Measurements from ENCODE around the gene SGK1. TPM values are rescaled to one million over a fixed set of nuclear protein-coding genes. Genes with fewer than 3 reads are reported as not detected.

The SGK1 gene
- polyA plus RNA-seq, 1 donor from 2014 or later: 10.3 TPM

- Histone ChIP-seq H4K20me1 (ENCODE audit: insufficient read depth) (no peaks in the 10 kb centered on the region), H3K27ac (ENCODE audit: low read length) (no peak overlapping the region), H3K9ac (ENCODE audit: low read length) (no peak overlapping the region), H3K27me3 (ENCODE audit: insufficient read depth, low read depth, low read length) (no peaks in the 10 kb centered on the region), H3K36me3 (ENCODE audit: insufficient read depth, low read length) (no peaks in the 10 kb centered on the region), H3K9me2 (ENCODE audit: insufficient read depth, low read length) (no peaks in the 10 kb centered on the region), H3F3A (ENCODE audit: insufficient read depth, low read length, poor library complexity, severe bottlenecking) (no peaks in the 10 kb centered on the region), H3K79me2 (replicated peaks; ENCODE audit: insufficient read depth, low read length) (no peaks in the 10 kb centered on the region), H3K9me3 (ENCODE audit: low read length) (no peaks in the 10 kb centered on the region), H2AFZ (ENCODE audit: low read depth, low read length) (no peak overlapping the region), H3K4me3 (ENCODE audit: low read length) (no peak overlapping the region), H3K4me2 (ENCODE audit: low read length) (no peak overlapping the region)
- TF ChIP-seq CTCF (IDR thresholded peaks at IDR 0.05; ENCODE audit: poor library complexity, severe bottlenecking) (no peak), EZH2 (IDR thresholded peaks at IDR 0.05; ENCODE audit: borderline replicate concordance, insufficient read depth, low read length, poor library complexity, severe bottlenecking) (no peak), TAF1 (IDR thresholded peaks at IDR 0.05; ENCODE audit: low read depth) (no peak), POLR2AphosphoS5 (IDR thresholded peaks at IDR 0.05) (no peak), REST (IDR thresholded peaks at IDR 0.05; ENCODE audit: borderline replicate concordance) (no peak), MXI1 (conservative IDR thresholded peaks at IDR 0.05; ENCODE audit: poor library complexity, severe bottlenecking) (no peak), RAD21 (conservative IDR thresholded peaks at IDR 0.05) (no peak), EP300 (conservative IDR thresholded peaks at IDR 0.05; ENCODE audit: poor library complexity, severe bottlenecking) (no peak), SMC3 (conservative IDR thresholded peaks at IDR 0.05; ENCODE audit: poor library complexity) (no peak)
Observed at GRCh38 chr6:134230087-134230700, 87.7 kb downstream of the SGK1 start.

GRCh38 chr6:134229520-134229919, 88.4 kb downstream of the SGK1 start:
- no peak overlapping the region for H3K27ac ChIP-seq (ENCODE audit: low read length)

More at GRCh38 chr6:134229520-134229919, 88.4 kb downstream of the SGK1 start:
- no peak overlapping the region for H3K9ac ChIP-seq (ENCODE audit: low read length)
- TF ChIP-seq REST (IDR thresholded peaks at IDR 0.05; ENCODE audit: borderline replicate concordance) (no peak), CTCF (IDR thresholded peaks at IDR 0.05; ENCODE audit: poor library complexity, severe bottlenecking) (no peak), RAD21 (conservative IDR thresholded peaks at IDR 0.05) (no peak), TAF1 (IDR thresholded peaks at IDR 0.05; ENCODE audit: low read depth) (no peak), SMC3 (conservative IDR thresholded peaks at IDR 0.05; ENCODE audit: poor library complexity) (no peak)
- H3K4me2 ChIP-seq (ENCODE audit: low read length): no peak overlapping the region
- H3F3A ChIP-seq (ENCODE audit: insufficient read depth, low read length, poor library complexity, severe bottlenecking): no peaks in the 10 kb centered on the region
- no peaks in the 10 kb centered on the region for H3K36me3 ChIP-seq (ENCODE audit: insufficient read depth, low read length)
- no peak overlapping the region for H3K4me3 ChIP-seq (ENCODE audit: low read length)
- H4K20me1 ChIP-seq (ENCODE audit: insufficient read depth): no peaks in the 10 kb centered on the region
- H3K79me2 ChIP-seq (replicated peaks; ENCODE audit: insufficient read depth, low read length): no peaks in the 10 kb centered on the region
- no peaks in the 10 kb centered on the region for H3K9me3 ChIP-seq (ENCODE audit: low read length)
- no peak overlapping the region for H2AFZ ChIP-seq (ENCODE audit: low read depth, low read length)
- no peaks in the 10 kb centered on the region for H3K9me2 ChIP-seq (ENCODE audit: insufficient read depth, low read length)
- no peaks in the 10 kb centered on the region for H3K27me3 ChIP-seq (ENCODE audit: insufficient read depth, low read depth, low read length)
